ENCODE data around the gene SCAPER.

Gene SCAPER

DNA sequence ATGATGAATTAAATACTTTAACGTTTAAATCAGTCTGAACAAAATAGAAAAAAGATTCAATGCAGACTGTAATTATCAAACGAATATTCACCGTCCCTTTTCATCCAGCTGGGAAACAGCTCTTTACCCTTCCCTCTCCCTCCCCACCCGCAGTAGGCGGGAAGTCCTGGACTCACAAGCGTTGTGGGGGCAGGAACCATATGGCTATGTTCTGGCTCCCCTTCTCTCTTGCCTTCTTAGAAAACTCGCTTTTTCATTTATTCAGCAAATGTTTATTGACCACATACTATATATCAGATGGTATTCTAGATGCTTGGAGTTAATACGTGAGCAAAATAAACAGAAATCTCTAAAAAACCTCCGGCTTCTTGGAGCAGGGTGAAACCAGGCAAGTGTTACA lies 715 bp upstream of the SCAPER start:
- TF ChIP-seq, protein P1, sequence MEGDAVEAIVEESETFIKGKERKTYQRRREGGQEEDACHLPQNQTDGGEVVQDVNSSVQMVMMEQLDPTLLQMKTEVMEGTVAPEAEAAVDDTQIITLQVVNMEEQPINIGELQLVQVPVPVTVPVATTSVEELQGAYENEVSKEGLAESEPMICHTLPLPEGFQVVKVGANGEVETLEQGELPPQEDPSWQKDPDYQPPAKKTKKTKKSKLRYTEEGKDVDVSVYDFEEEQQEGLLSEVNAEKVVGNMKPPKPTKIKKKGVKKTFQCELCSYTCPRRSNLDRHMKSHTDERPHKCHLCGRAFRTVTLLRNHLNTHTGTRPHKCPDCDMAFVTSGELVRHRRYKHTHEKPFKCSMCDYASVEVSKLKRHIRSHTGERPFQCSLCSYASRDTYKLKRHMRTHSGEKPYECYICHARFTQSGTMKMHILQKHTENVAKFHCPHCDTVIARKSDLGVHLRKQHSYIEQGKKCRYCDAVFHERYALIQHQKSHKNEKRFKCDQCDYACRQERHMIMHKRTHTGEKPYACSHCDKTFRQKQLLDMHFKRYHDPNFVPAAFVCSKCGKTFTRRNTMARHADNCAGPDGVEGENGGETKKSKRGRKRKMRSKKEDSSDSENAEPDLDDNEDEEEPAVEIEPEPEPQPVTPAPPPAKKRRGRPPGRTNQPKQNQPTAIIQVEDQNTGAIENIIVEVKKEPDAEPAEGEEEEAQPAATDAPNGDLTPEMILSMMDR (IDR thresholded peaks at IDR 0.05) = no peak

DNA sequence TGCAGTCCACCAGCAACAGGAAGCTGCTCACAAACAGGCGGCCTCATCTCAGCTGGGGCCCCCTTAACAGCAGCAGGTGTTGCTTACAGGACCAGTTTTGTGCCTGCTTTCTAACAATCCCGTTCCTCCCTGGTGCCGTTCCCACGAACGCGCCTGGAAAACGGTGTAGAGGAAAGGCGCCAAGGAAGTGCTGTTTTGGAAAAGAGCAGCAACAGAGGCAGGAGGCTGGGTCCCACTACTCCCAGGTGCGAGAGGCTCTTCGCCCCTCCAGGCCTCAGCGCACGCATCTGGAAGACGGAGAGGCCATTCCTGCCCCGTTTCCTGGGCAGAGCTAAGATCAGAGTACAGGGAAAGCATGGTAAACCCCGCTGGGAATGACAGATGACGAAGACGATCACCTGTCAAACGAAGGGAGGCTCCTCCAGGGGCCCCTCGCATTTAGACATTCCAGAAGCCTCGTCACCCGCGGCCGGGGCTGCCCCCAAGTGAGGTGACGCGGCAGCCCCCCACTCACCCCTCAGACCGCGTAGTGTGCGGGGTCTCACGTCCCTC lies 603 bp downstream of the SCAPER start:
- TF ChIP-seq, protein P1 (IDR thresholded peaks at IDR 0.05) = no peak

DNA sequence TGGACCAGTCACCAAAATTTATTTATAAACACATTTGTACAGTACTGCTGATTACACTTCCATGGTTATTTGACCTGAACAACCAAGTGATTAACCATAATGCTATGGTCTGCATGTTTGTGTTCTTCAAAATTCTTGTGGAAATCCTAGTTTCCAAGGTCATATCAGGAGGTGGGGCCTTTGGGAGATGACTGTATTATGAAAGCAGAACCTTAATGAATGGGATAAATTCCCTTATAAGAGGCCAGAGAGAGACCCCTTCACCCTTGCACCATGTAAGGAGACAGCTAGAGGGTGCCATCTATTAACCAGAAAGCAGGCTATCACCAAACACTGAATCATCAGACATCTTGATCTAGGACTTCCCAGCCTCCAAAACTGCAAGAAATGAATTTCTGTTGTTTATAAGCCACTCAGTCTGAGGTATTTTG lies 1.9 kb downstream of the SCAPER start:
- TF ChIP-seq, protein P1 (IDR thresholded peaks at IDR 0.05) = no peak

DNA sequence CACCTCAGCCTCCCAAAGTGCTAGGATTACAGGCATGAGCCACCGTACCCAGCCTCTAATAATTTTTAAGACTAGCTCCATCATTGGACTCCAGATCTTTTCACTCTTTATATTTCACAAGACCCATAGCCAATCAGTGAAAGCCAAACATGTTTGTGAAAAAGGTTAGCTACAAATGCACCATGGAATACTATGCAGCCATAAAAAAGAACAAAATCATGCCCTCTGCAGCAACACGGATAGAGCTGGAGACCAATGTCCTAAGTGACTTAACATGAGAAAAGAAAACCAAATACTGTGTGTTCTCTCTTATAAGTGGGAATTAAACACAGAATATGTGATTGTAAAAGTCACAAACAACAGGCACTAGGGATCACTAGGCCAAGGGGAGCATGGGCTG lies 3.2 kb downstream of the SCAPER start:
- TF ChIP-seq, protein P1 (IDR thresholded peaks at IDR 0.05) = no peak

DNA sequence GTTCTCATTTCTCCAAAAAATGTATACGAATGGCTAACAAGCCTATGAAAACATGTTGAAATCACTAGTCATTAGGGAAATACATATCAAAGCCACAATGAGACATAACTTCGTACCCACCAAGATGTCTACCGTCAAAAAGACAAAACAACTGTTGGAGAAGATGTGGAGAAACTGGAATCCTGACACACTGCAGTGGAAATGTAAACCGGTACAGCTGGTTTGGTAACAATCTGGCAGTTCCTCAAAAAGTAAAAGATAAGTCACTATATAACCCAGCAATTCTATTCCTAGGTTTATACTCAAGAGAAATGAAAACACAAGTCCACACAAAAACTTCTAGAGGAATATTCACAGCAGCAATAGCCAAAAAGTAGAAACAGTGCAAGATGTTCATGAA lies 7.0 kb downstream of the SCAPER start:
- TF ChIP-seq, protein P1 (IDR thresholded peaks at IDR 0.05) = no peak

DNA sequence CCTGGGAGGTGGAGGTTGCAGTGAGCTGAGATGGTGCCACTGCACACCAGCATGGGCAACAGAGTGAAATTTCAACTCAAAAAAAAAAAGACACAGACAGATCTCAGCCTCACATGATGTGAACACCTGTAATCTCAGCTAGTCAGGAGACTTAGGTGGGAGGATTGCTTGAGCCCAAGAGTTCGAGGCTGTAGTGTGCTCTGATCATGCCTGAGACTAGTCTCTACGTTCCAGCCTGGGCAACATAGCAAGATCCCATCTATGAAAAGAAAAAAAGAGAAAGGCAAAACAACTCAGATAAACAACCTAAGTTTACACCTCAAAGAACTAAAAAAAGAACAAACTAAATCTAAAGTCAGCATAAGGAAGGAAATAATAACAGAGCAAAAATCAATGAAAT lies 11.0 kb downstream of the SCAPER start:
- TF ChIP-seq, protein P1 (IDR thresholded peaks at IDR 0.05) = no peak

DNA sequence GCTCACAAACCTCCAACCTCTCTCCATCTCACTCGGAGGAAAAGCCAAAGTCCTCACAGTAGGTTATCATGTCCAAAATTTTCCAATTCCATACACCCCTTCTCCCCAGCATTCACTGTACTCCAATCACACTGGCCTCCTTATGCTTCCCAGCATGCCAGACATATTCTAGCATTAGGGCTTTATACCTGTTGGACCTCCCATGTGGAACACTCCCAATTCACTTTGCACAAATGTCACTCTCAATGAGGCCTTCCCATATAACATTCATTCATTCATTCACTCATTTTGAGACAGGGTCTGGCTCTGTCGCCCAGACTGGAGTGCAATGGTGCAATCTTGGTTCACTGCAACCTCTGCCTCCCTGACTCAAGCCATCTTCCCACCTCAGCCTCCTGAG lies 19.9 kb downstream of the SCAPER start:
- TF ChIP-seq, protein P1 (IDR thresholded peaks at IDR 0.05) = no peak

DNA sequence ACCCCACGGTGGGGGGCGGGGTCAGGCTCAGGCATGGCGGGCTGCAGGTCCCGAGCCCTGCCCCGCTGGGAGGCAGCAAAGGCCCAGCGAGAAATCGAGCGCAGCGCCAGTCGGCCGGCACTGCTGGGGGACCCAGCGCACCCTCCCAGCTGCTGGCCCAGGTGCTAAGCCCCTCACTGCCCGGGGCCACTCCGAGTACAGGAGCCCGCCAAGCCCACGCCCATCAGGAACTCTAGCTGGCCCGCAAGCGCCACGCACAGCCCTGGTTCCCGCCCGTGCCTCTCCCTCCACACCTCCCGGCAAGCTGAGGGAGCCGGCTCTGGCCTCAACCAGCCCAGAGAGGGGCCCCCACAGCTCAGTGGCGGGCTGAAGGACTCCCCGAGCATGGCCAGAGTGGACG lies 29.2 kb downstream of the SCAPER start:
- TF ChIP-seq, protein P1 (IDR thresholded peaks at IDR 0.05) = no peak

All from LNCAP (cell line).